ENCODE measurements around the gene ONECUT2.

GRCh38 chr18:57475408-57475807 lies 40.2 kb downstream of the ONECUT2 start:
- TF ChIP-seq, protein P1, sequence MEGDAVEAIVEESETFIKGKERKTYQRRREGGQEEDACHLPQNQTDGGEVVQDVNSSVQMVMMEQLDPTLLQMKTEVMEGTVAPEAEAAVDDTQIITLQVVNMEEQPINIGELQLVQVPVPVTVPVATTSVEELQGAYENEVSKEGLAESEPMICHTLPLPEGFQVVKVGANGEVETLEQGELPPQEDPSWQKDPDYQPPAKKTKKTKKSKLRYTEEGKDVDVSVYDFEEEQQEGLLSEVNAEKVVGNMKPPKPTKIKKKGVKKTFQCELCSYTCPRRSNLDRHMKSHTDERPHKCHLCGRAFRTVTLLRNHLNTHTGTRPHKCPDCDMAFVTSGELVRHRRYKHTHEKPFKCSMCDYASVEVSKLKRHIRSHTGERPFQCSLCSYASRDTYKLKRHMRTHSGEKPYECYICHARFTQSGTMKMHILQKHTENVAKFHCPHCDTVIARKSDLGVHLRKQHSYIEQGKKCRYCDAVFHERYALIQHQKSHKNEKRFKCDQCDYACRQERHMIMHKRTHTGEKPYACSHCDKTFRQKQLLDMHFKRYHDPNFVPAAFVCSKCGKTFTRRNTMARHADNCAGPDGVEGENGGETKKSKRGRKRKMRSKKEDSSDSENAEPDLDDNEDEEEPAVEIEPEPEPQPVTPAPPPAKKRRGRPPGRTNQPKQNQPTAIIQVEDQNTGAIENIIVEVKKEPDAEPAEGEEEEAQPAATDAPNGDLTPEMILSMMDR (IDR thresholded peaks at IDR 0.05) = no peak
- TF ChIP-seq EP300 (IDR thresholded peaks at IDR 0.05) = no peak
- no peak for TF ChIP-seq POLR2A (IDR thresholded peaks at IDR 0.05)

All from ovary (tissue), 3 donors.